ENCODE measurements around the gene HPS4. TPM values are rescaled to one million over a fixed set of nuclear protein-coding genes. Genes with fewer than 3 reads are reported as not detected.

Gene HPS4
- total RNA-seq, 1 experiment from 2014 or later: 26.2 TPM

GRCh38 chr22:26416256-26416655 is 67.3 kb downstream of the HPS4 start:
- ATAC-seq (no peak), DNase-seq (ENCODE audit: low read depth, low spot score) (no peak)
- no peaks in the 10 kb centered on the region for H3K9me3 ChIP-seq (ENCODE audit: control insufficient read depth, insufficient read depth, low read depth, low read length)
- BruUV-seq (replicated peaks): no TSS peak
- no peak overlapping the region for H3K4me3 ChIP-seq (ENCODE audit: low read depth in 2 of 2, low read length in 2 of 2)
- no peaks in the 10 kb centered on the region for H3K36me3 ChIP-seq (ENCODE audit: control insufficient read depth, insufficient read depth, low read length)
- in situ Hi-C loops (cut with HindIII; ENCODE audit: low pct_unique_long_range_greater_than_20kb, low sequenced_read_pairs) (no loop called here), intact Hi-C loops (cut with micrococcal nuclease; ENCODE audit: unreplicated experiment) (no loop called here)
- ChIA-PET CTCF (interaction anchor here (0.8 kb wide), 1 partner anchor 49 kb away, joined by 3 read pairs; no protein-coding TSS in a partner anchor), POLR2A (no interaction called here)
- no peak overlapping the region for H3K27ac ChIP-seq (ENCODE audit: low read length)
- H3K27me3 ChIP-seq (ENCODE audit: control insufficient read depth, insufficient read depth, low read length): peaks cover 2% of the 10 kb centered on the region
- H3K4me1 ChIP-seq (ENCODE audit: control insufficient read depth, insufficient read depth, low read length): no peaks in the 10 kb centered on the region
- TF ChIP-seq SIN3A (IDR thresholded peaks at IDR 0.05; ENCODE audit: borderline replicate concordance, insufficient read depth, low read depth, low read length) (no peak), REST (IDR thresholded peaks at IDR 0.05; ENCODE audit: insufficient read depth in 1 of 2, low read depth in 2 of 2, low read length in 1 of 2) (no peak), TCF7L2 (IDR thresholded peaks at IDR 0.05; ENCODE audit: low read depth, low read length) (no peak), POLR2AphosphoS5 (IDR thresholded peaks at IDR 0.05; ENCODE audit: low read depth, low read length) (no peak), CTCF (IDR thresholded peaks at IDR 0.05) (no peak)

- Histone ChIP-seq H3K4me1 (ENCODE audit: control insufficient read depth, insufficient read depth, low read length) (no peaks in the 10 kb centered on the region), H3K4me3 (ENCODE audit: low read depth in 2 of 2, low read length in 2 of 2) (no peak overlapping the region), H3K9me3 (ENCODE audit: control insufficient read depth, insufficient read depth, low read depth, low read length) (no peaks in the 10 kb centered on the region), H3K27ac (ENCODE audit: low read length) (no peak overlapping the region), H3K27me3 (ENCODE audit: control insufficient read depth, insufficient read depth, low read length) (peaks cover 8% of the 10 kb centered on the region), H3K36me3 (ENCODE audit: control insufficient read depth, insufficient read depth, low read length) (no peaks in the 10 kb centered on the region)
- ChIA-PET CTCF (no interaction called here), POLR2A (no interaction called here)
- BruUV-seq (replicated peaks): no TSS peak
- DNase-seq (ENCODE audit: low read depth, low spot score) (no peak), ATAC-seq (no peak)
- TF ChIP-seq CTCF (IDR thresholded peaks at IDR 0.05) (no peak), REST (IDR thresholded peaks at IDR 0.05; ENCODE audit: insufficient read depth in 1 of 2, low read depth in 2 of 2, low read length in 1 of 2) (no peak), TCF7L2 (IDR thresholded peaks at IDR 0.05; ENCODE audit: low read depth, low read length) (no peak), POLR2AphosphoS5 (IDR thresholded peaks at IDR 0.05; ENCODE audit: low read depth, low read length) (no peak), SIN3A (IDR thresholded peaks at IDR 0.05; ENCODE audit: borderline replicate concordance, insufficient read depth, low read depth, low read length) (no peak)
- intact Hi-C loops (cut with micrococcal nuclease; ENCODE audit: unreplicated experiment) (no loop called here), in situ Hi-C loops (cut with HindIII; ENCODE audit: low pct_unique_long_range_greater_than_20kb, low sequenced_read_pairs) (no loop called here)
These were observed 69.2 kb downstream of the HPS4 start for GRCh38 chr22:26414347-26414746.

All from Panc1 (cell line).